ENCODE results near the gene LAMA3. TPM values are rescaled to one million over a fixed set of nuclear protein-coding genes. Genes with fewer than 3 reads are reported as not detected.

The LAMA3 gene
- total RNA-seq, 2 donors from 2014 or later: 5.0 to 6.4 TPM

GRCh38 chr18:23908827-23909226 is 219.6 kb downstream of the LAMA3 start:
- no peak for DNase-seq (ENCODE audit: low spot score)
- Histone ChIP-seq H3K36me3 (no peaks in the 10 kb centered on the region), H3K27ac (no peak overlapping the region), H3K4me3 (no peak overlapping the region), H3K27me3 (no peaks in the 10 kb centered on the region), H3K4me1 (no peaks in the 10 kb centered on the region), H3K9me3 (no peaks in the 10 kb centered on the region)
- no peak for TF ChIP-seq CTCF (IDR thresholded peaks at IDR 0.05)

DNA sequence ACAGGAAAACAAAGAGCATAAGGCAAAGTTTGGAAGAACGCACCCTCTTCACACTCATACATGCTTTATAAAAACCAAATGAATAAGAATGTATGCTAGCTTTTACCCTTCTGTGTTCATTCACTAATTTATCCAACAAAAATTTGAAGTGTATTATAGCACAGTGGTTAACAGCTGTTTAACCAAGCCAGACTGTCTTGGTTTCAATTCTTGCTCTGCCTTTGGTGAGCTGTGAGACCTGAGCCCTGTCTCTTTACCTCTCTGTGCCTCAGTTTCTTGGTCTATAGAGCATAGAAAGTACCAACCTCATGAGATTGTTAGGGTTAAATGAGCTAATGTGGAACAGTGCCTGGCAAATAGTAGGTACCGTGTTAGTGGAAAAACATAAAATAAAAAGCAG is 220.8 kb downstream of the LAMA3 start:
- H3K4me3 ChIP-seq: no peak overlapping the region
- no peaks in the 10 kb centered on the region for H3K9me3 ChIP-seq
- no peak for DNase-seq (ENCODE audit: low spot score)
- no peaks in the 10 kb centered on the region for H3K27me3 ChIP-seq
- H3K36me3 ChIP-seq: no peaks in the 10 kb centered on the region
- no peak overlapping the region for H3K27ac ChIP-seq
- no peaks in the 10 kb centered on the region for H3K4me1 ChIP-seq
- TF ChIP-seq CTCF (IDR thresholded peaks at IDR 0.05): no peak

- TF ChIP-seq CTCF (IDR thresholded peaks at IDR 0.05): no peak
- Histone ChIP-seq H3K4me1 (no peaks in the 10 kb centered on the region), H3K36me3 (no peaks in the 10 kb centered on the region), H3K27me3 (no peaks in the 10 kb centered on the region), H3K9me3 (no peaks in the 10 kb centered on the region), H3K4me3 (no peak overlapping the region), H3K27ac (no peak overlapping the region)
- DNase-seq (ENCODE audit: low spot score): no peak
These were observed 223.1 kb downstream of the LAMA3 start for GRCh38 chr18:23912356-23912755.

GRCh38 chr18:23916338-23916737 is 227.1 kb downstream of the LAMA3 start:
- Histone ChIP-seq H3K27ac (no peak overlapping the region), H3K9me3 (no peaks in the 10 kb centered on the region), H3K27me3 (no peaks in the 10 kb centered on the region), H3K36me3 (no peaks in the 10 kb centered on the region), H3K4me1 (no peaks in the 10 kb centered on the region), H3K4me3 (no peak overlapping the region)
- no peak for TF ChIP-seq CTCF (IDR thresholded peaks at IDR 0.05)
- no peak for DNase-seq (ENCODE audit: low spot score)

GRCh38 chr18:23918395-23919032 is 229.3 kb downstream of the LAMA3 start:
- H3K4me1 ChIP-seq: no peaks in the 10 kb centered on the region
- no peaks in the 10 kb centered on the region for H3K36me3 ChIP-seq
- no peak overlapping the region for H3K27ac ChIP-seq
- peak; percentile 76 to 87 for TF ChIP-seq CTCF (IDR thresholded peaks at IDR 0.05)
- no peaks in the 10 kb centered on the region for H3K9me3 ChIP-seq
- no peaks in the 10 kb centered on the region for H3K27me3 ChIP-seq
- peak; percentile 84 for DNase-seq (ENCODE audit: low spot score)
- no peak overlapping the region for H3K4me3 ChIP-seq

DNA sequence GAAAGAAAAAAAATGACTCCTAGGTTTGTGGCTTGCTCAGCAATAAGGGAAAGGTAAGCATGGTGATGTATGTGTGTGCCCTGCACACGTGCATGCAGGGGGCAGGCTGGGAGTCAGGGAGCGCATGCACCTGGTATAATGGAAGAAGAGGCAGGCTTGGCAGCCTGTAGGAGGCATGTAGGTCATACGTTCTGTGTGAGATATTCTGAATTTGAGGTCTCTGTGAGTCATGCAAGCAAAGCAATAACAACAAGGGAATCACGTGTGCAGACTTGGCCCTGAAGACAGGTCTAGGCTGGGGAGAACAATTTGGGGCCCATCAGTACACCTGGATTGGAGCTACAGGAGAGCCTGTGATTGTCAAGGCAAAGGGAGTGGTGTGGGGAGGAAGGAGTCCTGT is 230.8 kb downstream of the LAMA3 start:
- H3K4me1 ChIP-seq: no peaks in the 10 kb centered on the region
- no peaks in the 10 kb centered on the region for H3K9me3 ChIP-seq
- H3K4me3 ChIP-seq: no peak overlapping the region
- no peak overlapping the region for H3K27ac ChIP-seq
- no peaks in the 10 kb centered on the region for H3K27me3 ChIP-seq
- H3K36me3 ChIP-seq: no peaks in the 10 kb centered on the region
- TF ChIP-seq CTCF (IDR thresholded peaks at IDR 0.05): no peak
- no peak for DNase-seq (ENCODE audit: low spot score)

Data from right atrium auricular region (tissue), 2 donors.